DMS114 treated with DMSO at 0.1 percent for 48 hours (cell line): Measurements from ENCODE around the gene LZTR1.

Experiments
- DNase-seq: peaks from one replicate; lab custom pipeline; 2025; ENCODE audit not compliant: unreplicated experiment; lab: John Stamatoyannopoulos, UW

The LZTR1 gene

GRCh38 chr22:21014202-21014725 lies 32.2 kb downstream of the LZTR1 start:
- peak; percentile 82 for DNase-seq

GRCh38 chr22:21014726-21015465 lies 32.8 kb downstream of the LZTR1 start, which contains the start of gene P2RX6:
Gene P2RX6 (plus strand): TSS chr22:21015165. CDS start chr22:21015175, 10 bp downstream.
- no peak for DNase-seq

GRCh38 chr22:21015466-21016006 lies 33.4 kb downstream of the LZTR1 start:
- no peak for DNase-seq

GRCh38 chr22:21016644-21017420 lies 34.7 kb downstream of the LZTR1 start:
- DNase-seq: no peak

GRCh38 chr22:21018314-21018713 lies 36.2 kb downstream of the LZTR1 start:
- no peak for DNase-seq

GRCh38 chr22:21020802-21021429 lies 38.8 kb downstream of the LZTR1 start:
- DNase-seq: no peak

- DNase-seq: no peak
Observed at GRCh38 chr22:21022507-21022906, 40.4 kb downstream of the LZTR1 start.

GRCh38 chr22:21022955-21023614 lies 41.0 kb downstream of the LZTR1 start:
- no peak for DNase-seq

GRCh38 chr22:21025266-21025665 lies 43.2 kb downstream of the LZTR1 start:
- DNase-seq: no peak

GRCh38 chr22:21025763-21026755 lies 44.0 kb downstream of the LZTR1 start:
- DNase-seq: no peak

- DNase-seq: no peak
Observed at GRCh38 chr22:21026783-21027692, 44.9 kb downstream of the LZTR1 start.

- no peak for DNase-seq
Observed at GRCh38 chr22:21028277-21029251, 46.5 kb downstream of the LZTR1 start.

GRCh38 chr22:21029486-21030025 lies 47.5 kb downstream of the LZTR1 start:
- no peak for DNase-seq

- DNase-seq: no peak
Observed at GRCh38 chr22:21030032-21030431, 47.9 kb downstream of the LZTR1 start.

GRCh38 chr22:21030621-21031544 lies 48.8 kb downstream of the LZTR1 start:
- DNase-seq: no peak

- no peak for DNase-seq
Observed at GRCh38 chr22:21031545-21032036, 49.5 kb downstream of the LZTR1 start.
